Measurements from ENCODE around the gene AKT1.

DNA sequence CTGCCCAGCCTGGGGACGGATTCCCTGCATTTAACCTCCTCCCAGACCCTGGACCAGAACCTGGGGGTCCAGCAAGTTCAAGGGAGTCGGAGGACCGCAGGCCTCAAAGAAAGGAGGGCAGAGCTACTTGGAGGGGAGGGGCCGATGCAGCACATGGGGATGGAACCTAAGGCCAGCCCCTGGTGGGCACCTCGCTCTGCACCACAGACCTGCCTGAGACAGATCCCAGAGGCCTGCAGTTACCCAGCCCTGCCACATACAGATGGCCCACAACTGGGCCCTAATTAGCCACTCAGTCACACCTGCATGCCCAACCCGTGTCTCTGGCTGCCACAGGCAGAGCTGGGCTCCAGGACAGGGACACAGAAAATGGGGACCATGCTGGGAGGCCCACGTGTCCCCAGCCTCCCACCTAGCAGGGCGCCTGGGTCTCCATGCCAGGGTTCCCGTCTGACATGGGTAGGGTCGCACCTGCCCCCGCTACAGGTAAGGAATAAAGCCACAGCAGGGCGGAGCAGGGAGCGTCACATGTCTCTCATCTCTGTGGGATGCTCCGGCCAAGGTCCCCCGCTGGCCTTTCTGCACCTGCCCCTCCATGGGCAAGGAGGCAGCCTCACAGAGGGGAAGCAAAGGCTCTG is 16.7 kb downstream of the AKT1 start:
- no peak for TF ChIP-seq EZH2phosphoT487 (IDR thresholded peaks at IDR 0.05; ENCODE audit: low read length)
- TF ChIP-seq, protein P1, sequence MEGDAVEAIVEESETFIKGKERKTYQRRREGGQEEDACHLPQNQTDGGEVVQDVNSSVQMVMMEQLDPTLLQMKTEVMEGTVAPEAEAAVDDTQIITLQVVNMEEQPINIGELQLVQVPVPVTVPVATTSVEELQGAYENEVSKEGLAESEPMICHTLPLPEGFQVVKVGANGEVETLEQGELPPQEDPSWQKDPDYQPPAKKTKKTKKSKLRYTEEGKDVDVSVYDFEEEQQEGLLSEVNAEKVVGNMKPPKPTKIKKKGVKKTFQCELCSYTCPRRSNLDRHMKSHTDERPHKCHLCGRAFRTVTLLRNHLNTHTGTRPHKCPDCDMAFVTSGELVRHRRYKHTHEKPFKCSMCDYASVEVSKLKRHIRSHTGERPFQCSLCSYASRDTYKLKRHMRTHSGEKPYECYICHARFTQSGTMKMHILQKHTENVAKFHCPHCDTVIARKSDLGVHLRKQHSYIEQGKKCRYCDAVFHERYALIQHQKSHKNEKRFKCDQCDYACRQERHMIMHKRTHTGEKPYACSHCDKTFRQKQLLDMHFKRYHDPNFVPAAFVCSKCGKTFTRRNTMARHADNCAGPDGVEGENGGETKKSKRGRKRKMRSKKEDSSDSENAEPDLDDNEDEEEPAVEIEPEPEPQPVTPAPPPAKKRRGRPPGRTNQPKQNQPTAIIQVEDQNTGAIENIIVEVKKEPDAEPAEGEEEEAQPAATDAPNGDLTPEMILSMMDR (IDR thresholded peaks at IDR 0.05; ENCODE audit: low read length): no peak
